Measurements from ENCODE around the gene PPM1L. TPM values are rescaled to one million over a fixed set of nuclear protein-coding genes. Genes with fewer than 3 reads are reported as not detected.
A peak's percentile ranks its signal among the peaks of the same experiment; 100 is the strongest.

Gene PPM1L
- total RNA-seq, 1 donor from 2014 or later, result 30.1 TPM

DNA sequence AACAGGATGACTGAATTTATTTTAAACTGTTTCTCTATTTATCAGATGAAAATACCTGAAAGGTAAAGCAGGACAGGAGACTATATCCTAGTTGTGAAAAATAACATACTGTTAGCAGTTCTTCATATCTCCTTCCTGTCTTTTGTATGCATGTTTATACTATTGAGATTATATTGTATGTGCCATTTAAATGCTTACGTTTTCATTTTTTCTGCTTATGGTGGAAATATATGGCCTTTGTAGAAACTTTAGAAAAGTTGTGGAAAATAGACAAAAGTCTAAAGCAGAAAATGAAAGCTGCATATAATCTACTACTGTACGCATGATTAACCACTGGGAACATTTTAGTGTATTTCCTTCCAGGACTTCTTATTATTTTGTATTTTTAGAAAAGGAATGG lies 2.1 kb upstream of the PPM1L start:
- H3K36me3 Mint-ChIP-seq (ENCODE audit: insufficient read depth), result no peaks in the 10 kb centered on the region
- peaks cover 17% of the 10 kb centered on the region for H3K4me1 Mint-ChIP-seq (ENCODE audit: low read depth)
- H3K4me3 Mint-ChIP-seq (ENCODE audit: low read depth), result peak overlapping the region; percentile 91
- TF ChIP-seq, protein P1, sequence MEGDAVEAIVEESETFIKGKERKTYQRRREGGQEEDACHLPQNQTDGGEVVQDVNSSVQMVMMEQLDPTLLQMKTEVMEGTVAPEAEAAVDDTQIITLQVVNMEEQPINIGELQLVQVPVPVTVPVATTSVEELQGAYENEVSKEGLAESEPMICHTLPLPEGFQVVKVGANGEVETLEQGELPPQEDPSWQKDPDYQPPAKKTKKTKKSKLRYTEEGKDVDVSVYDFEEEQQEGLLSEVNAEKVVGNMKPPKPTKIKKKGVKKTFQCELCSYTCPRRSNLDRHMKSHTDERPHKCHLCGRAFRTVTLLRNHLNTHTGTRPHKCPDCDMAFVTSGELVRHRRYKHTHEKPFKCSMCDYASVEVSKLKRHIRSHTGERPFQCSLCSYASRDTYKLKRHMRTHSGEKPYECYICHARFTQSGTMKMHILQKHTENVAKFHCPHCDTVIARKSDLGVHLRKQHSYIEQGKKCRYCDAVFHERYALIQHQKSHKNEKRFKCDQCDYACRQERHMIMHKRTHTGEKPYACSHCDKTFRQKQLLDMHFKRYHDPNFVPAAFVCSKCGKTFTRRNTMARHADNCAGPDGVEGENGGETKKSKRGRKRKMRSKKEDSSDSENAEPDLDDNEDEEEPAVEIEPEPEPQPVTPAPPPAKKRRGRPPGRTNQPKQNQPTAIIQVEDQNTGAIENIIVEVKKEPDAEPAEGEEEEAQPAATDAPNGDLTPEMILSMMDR (IDR thresholded peaks at IDR 0.05; ENCODE audit: unreplicated experiment), result no peak
- peaks cover 19% of the 10 kb centered on the region for H3K27me3 Mint-ChIP-seq
- DNase-seq (ENCODE audit: low spot score, unreplicated experiment), result no peak
- peak overlapping the region; percentile 99 for H3K27ac Mint-ChIP-seq
- H3K9me3 Mint-ChIP-seq (ENCODE audit: low read depth), result no peaks in the 10 kb centered on the region

DNA sequence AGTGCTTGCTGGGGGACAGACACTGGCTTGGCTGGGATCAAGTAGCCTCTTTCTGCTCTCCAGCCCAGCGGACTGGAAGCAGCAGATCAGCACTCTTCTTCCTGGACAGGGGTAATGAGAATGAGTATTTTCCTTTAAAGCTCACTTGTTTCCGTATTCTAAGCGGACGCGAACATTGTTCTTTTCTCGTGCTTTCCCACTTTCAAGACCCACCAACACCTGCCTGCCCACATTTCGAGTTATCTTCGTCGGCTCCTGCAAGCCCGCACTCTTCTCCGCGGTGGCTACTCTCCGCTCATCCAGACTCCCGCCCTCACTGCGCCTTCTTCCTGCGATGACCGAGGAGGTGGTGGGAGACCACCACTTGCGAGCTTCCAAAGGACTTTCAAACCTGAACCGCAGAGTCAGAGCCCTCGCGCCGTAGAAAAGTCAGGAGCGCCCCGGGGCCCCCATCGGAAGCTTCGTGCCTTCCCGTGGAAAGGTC lies 1.6 kb upstream of the PPM1L start:
- H3K27ac Mint-ChIP-seq, result peak overlapping the region; percentile 99

DNA sequence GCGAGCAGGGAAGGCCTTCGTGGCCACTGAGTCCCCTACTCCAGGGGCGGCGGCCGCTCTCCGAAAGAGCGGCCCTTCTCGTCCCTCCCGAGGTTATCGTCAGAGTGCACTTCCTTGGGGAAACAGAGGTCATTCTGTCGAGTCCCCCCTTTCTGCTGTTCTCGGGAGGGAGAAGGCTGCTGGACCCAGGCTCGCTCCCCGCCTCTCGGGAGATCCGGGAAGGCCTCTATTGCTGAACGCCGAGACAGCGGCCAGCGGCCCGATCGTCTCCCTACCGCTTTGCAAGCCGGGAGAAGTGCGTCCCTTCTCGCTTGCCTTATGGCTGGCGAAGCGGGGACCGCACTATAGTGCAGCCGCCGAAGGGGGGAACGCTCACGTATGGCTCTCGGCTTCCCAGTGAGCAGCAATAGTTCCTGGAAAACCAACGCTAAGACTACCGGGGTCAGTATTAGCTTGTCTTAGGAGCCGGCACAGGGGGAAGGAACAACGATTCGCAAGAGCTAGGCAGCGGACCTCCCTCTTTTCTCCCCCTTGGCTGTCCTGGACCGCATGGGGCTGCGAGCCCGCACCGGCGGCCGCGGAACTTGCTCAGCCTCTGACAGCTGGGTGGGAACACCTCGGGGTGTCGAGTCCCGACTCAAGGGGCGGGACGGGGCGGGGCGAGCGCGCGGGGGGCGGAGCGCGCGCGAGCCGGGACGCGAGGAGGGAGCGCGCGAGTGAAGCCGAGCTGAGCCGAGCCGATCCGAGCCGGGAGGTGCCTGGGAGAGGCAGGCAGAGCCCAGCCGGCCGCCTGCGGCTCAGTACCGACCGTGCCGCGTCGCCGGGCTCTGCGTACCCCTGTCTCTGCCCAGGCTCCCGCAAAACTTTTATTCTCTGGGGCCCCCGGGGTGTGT lies 930 bp upstream of the PPM1L start:
- Mint-ChIP-seq H3K27ac (peak overlapping the region; percentile 99), H3K9me3 (ENCODE audit: low read depth) (no peaks in the 10 kb centered on the region), H3K4me1 (ENCODE audit: low read depth) (peaks cover 25% of the 10 kb centered on the region), H3K27me3 (peaks cover 19% of the 10 kb centered on the region), H3K4me3 (ENCODE audit: low read depth) (peak overlapping the region; percentile 91), H3K36me3 (ENCODE audit: insufficient read depth) (peaks cover 1% of the 10 kb centered on the region)
- TF ChIP-seq, protein P1 (IDR thresholded peaks at IDR 0.05; ENCODE audit: unreplicated experiment), result no peak
- peak; percentile 86 for DNase-seq (ENCODE audit: low spot score, unreplicated experiment)

More for the DNA sequence above, 1.6 kb upstream of the PPM1L start:
- TF ChIP-seq, protein P1 (IDR thresholded peaks at IDR 0.05; ENCODE audit: unreplicated experiment), result no peak
- Mint-ChIP-seq H3K27me3 (peaks cover 19% of the 10 kb centered on the region), H3K4me3 (ENCODE audit: low read depth) (peak overlapping the region; percentile 91), H3K36me3 (ENCODE audit: insufficient read depth) (no peaks in the 10 kb centered on the region), H3K9me3 (ENCODE audit: low read depth) (no peaks in the 10 kb centered on the region), H3K4me1 (ENCODE audit: low read depth) (peaks cover 21% of the 10 kb centered on the region)
- DNase-seq (ENCODE audit: low spot score, unreplicated experiment), result no peak

DNA sequence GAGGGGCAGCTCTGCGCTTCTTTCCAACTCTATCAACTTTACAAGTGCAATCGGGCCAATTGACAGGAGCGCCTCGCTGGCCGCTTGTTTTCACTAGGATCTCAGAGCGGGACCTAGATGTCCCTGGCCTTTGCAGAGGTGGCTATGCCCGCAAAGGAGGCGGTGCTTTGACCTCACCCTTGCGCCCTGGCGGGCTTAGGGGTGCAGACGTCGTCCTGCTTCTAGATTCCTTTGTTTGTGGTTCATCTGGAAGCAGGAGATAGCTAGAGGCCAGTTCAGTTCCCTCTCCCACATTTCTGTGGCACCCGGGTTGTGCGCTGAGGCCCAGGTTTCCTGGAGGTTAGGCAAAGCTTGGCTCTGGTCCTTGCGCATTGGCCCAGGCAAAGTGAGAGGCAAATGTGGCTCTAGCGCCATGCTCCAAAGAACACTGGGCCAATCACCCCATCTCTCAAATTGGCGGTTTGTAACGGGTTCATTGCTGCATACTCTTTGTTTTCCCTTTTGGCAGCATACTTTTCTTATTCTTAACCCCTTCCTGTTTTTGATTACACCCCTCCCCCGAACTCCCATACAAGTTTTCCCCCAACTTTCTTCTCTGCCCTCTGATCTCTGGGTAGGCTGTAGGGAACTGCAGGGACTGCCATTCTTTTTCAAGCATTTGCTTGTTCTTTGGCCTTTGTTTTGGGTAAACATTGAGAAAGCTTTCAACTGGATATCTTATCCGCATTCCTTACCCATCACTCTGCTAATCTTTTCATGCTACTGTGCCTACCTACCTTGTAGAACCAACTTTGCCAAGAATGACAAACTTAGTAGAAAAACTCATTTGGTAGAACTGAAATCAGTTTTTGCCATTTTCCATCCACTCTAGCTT lies 1.4 kb downstream of the PPM1L start:
- H3K27me3 Mint-ChIP-seq, result peaks cover 9% of the 10 kb centered on the region
- H3K27ac Mint-ChIP-seq, result peak overlapping the region; percentile 94
- no peaks in the 10 kb centered on the region for H3K9me3 Mint-ChIP-seq (ENCODE audit: low read depth)
- TF ChIP-seq, protein P1 (IDR thresholded peaks at IDR 0.05; ENCODE audit: unreplicated experiment), result no peak
- DNase-seq (ENCODE audit: low spot score, unreplicated experiment), result no peak
- peaks cover 25% of the 10 kb centered on the region for H3K4me1 Mint-ChIP-seq (ENCODE audit: low read depth)
- peak overlapping the region; percentile 91 for H3K4me3 Mint-ChIP-seq (ENCODE audit: low read depth)
- H3K36me3 Mint-ChIP-seq (ENCODE audit: insufficient read depth), result peaks cover 5% of the 10 kb centered on the region
